ENCODE data around the gene SEPTIN8. TPM values are rescaled to one million over a fixed set of nuclear protein-coding genes. Genes with fewer than 3 reads are reported as not detected.

The SEPTIN8 gene
- total RNA-seq, 1 experiment from 2014 or later = 38.2 TPM

- no peak overlapping the region for H3K27ac ChIP-seq (ENCODE audit: insufficient read length, low read depth, low read length)
- H3K4me2 ChIP-seq (ENCODE audit: insufficient read depth, insufficient read length, low read length) = no peak overlapping the region
- no peaks in the 10 kb centered on the region for H3K23me2 ChIP-seq (ENCODE audit: insufficient read length, low read depth, low read length, poor library complexity, severe bottlenecking)
- H4K8ac ChIP-seq (replicated peaks; ENCODE audit: insufficient read length, low read depth, low read length) = no peak overlapping the region
- Mint-ChIP-seq H3K4me1 (peaks cover 9 to 20% of the 10 kb centered on the region in 2 experiments), H3K27ac (no peak overlapping the region), H3K9me3 (peaks cover 0 to 4% of the 10 kb centered on the region in 2 experiments; a peak in 3 of 5 replicates), H3K36me3 (ENCODE audit: insufficient read depth in 1 of 3, low read depth in 3 of 3) (peaks cover 0 to 4% (median 0%) of the 10 kb centered on the region in 3 experiments; a peak in 3 of 7 replicates), H3K27me3 (ENCODE audit: low read depth) (peaks cover 78% of the 10 kb centered on the region), H3K4me3 (no peak overlapping the region)
- H2AK5ac ChIP-seq (ENCODE audit: insufficient read length, low read length) = no peak overlapping the region
- H2BK120ac ChIP-seq (ENCODE audit: low read depth, low read length, poor library complexity, severe bottlenecking) = no peak overlapping the region
- no peak for TF ChIP-seq CTCF (conservative IDR thresholded peaks at IDR 0.05)
- H3K14ac ChIP-seq (ENCODE audit: insufficient read depth, low read length) = no peak overlapping the region
- no peak for DNase-seq
- no peaks in the 10 kb centered on the region for H3K79me2 ChIP-seq (ENCODE audit: insufficient read depth, low read length)
- H2BK5ac ChIP-seq (ENCODE audit: insufficient read length, low read length) = no peak overlapping the region
- H3K4me1 ChIP-seq (ENCODE audit: insufficient read depth, low read length) = no peaks in the 10 kb centered on the region
- no peak overlapping the region for H2AFZ ChIP-seq (ENCODE audit: low read length)
- no peak overlapping the region for H3K9ac ChIP-seq (ENCODE audit: extremely low read depth, insufficient read length, low read length)
- H3K79me1 ChIP-seq (ENCODE audit: insufficient read depth, low read depth, low read length, poor library complexity, severe bottlenecking) = no peaks in the 10 kb centered on the region
- H3K56ac ChIP-seq (ENCODE audit: insufficient read length, low read depth, low read length) = no peak overlapping the region
- no peak overlapping the region for H2BK20ac ChIP-seq (ENCODE audit: low read depth, low read length, poor library complexity, severe bottlenecking)
- H4K91ac ChIP-seq (ENCODE audit: insufficient read length, low read depth, low read length) = no peak overlapping the region
- H2BK15ac ChIP-seq (ENCODE audit: low read depth, low read length) = no peak overlapping the region
- no peaks in the 10 kb centered on the region for H4K20me1 ChIP-seq (ENCODE audit: control insufficient read depth, insufficient read depth, insufficient read length)
- H3K27me3 ChIP-seq (ENCODE audit: insufficient read depth, low read length) = peaks cover 31% of the 10 kb centered on the region
- H4K5ac ChIP-seq (ENCODE audit: insufficient read length, low read depth, low read length) = no peak overlapping the region
- no peak overlapping the region for H2BK12ac ChIP-seq (ENCODE audit: insufficient read length, low read depth, low read length)
- H3K23ac ChIP-seq (ENCODE audit: insufficient read length, low read depth, low read length) = no peak overlapping the region
- no peaks in the 10 kb centered on the region for H3K9me3 ChIP-seq (ENCODE audit: control insufficient read depth, low read depth, low read length)
- no peak overlapping the region for H3T11ph ChIP-seq (ENCODE audit: low read length)
- no peak overlapping the region for H3K18ac ChIP-seq (ENCODE audit: insufficient read length, low read depth, low read length)
- H3K4ac ChIP-seq (ENCODE audit: low read depth, low read length) = no peak overlapping the region
Measured at GRCh38 chr5:132816554-132816953, 39.5 kb upstream of the SEPTIN8 start.

Data from H9 (cell line).